HEK293 (cell line): ENCODE data around the gene MAN2B2.
A peak's percentile ranks its signal among the peaks of the same experiment; 100 is the strongest.

Source experiments
- CTCF ChIA-PET: fragments of 350-600 bp; formaldehyde crosslinking; extraction: SDS; loops from one replicate; lab custom pipeline; 2021; ENCODE audit warnings: antibody characterized with exemption; lab: Yijun Ruan, JAX
- POLR2A ChIA-PET: fragments of 300-600 bp; formaldehyde crosslinking; extraction: SDS; loops from one replicate; lab custom pipeline; 2020; ENCODE audit warnings: antibody characterized with exemption, inconsistent platforms; lab: Yijun Ruan, JAX
- H3K27ac ChIP-seq: fragments of 200-500 bp; sonication (Bioruptor generic); 2 replicates; pipeline ENCODE4 v1.5.1; 2014; ENCODE audit warnings: low read depth, low read length, control low read depth, inconsistent platforms; ENCODE audit errors: extremely low read depth
- H3K36me3 ChIP-seq, 2 experiments: fragments of 200-500 bp in 1 of 2; sonication (Bioruptor generic) in 1 of 2; 1 replicate in 1 of 2; 2 replicates in 1 of 2; pipeline ENCODE4 v1.5.1; 2014 to 2017; ENCODE audit warnings: inconsistent platforms in 2 of 2, low read length in 2 of 2; ENCODE audit not compliant: control insufficient read depth in 2 of 2, insufficient read depth in 1 of 2
- H3K4me1 ChIP-seq: fragments of 200-500 bp; sonication (Bioruptor generic); 2 replicates; pipeline ENCODE4 v1.5.1; 2014; ENCODE audit warnings: mild to moderate bottlenecking, low read length, inconsistent platforms; ENCODE audit not compliant: control insufficient read depth, insufficient read depth
- H3K4me3 ChIP-seq: 2 replicates; pipeline ENCODE4 v1.5.1; 2011; ENCODE audit warnings: low read depth, mild to moderate bottlenecking, control low read depth, low read length, moderate library complexity
- H3K9me3 ChIP-seq: fragments of 200-500 bp; sonication (Bioruptor generic); 2 replicates; pipeline ENCODE4 v1.5.1; 2014; ENCODE audit warnings: low read depth, low read length, inconsistent platforms; ENCODE audit not compliant: control insufficient read depth, insufficient read depth
- IKZF3 ChIP-seq: fragments of 450-650 bp; IDR thresholded peaks from 2 replicates; pipeline ENCODE4 v1.5.0; 2018; ENCODE audit warnings: missing biosample characterization, mild to moderate bottlenecking, missing genetic modification characterization, moderate library complexity
- ZBTB26 ChIP-seq: fragments of 450-650 bp; formaldehyde crosslinking; optimal IDR thresholded peaks from 2 replicates; pipeline ENCODE3; 2016; ENCODE audit warnings: missing biosample characterization, mild to moderate bottlenecking, missing genetic modification characterization
- ZFHX2 ChIP-seq: fragments of 450-650 bp; formaldehyde crosslinking; conservative IDR thresholded peaks from 2 replicates; pipeline ENCODE4 v1.5.1; 2016; ENCODE audit warnings: missing biosample characterization, missing genetic modification characterization
- ZIC2 ChIP-seq: fragments of 450-650 bp; formaldehyde crosslinking; IDR thresholded peaks from 2 replicates; pipeline ENCODE4 v1.5.1; 2016; ENCODE audit warnings: missing biosample characterization, missing genetic modification characterization
- ZNF114 ChIP-seq: fragments of 450-650 bp; formaldehyde crosslinking; IDR thresholded peaks from 2 replicates; pipeline ENCODE4 v1.5.0; 2017; ENCODE audit warnings: missing biosample characterization, missing genetic modification characterization
- ZNF148 ChIP-seq: fragments of 450-650 bp; formaldehyde crosslinking; IDR thresholded peaks from 2 replicates; pipeline ENCODE4 v1.5.0; 2017; ENCODE audit warnings: missing biosample characterization, missing genetic modification characterization, borderline replicate concordance
- ZNF157 ChIP-seq: fragments of 450-650 bp; formaldehyde crosslinking; IDR thresholded peaks from 2 replicates; pipeline ENCODE4 v1.5.1; 2016; ENCODE audit warnings: missing biosample characterization, missing genetic modification characterization
- ZNF18 ChIP-seq: fragments of 450-650 bp; formaldehyde crosslinking; IDR thresholded peaks from 2 replicates; pipeline ENCODE4 v1.5.1; 2016; ENCODE audit warnings: missing biosample characterization, missing genetic modification characterization
- ZNF350 ChIP-seq: fragments of 450-650 bp; formaldehyde crosslinking; IDR thresholded peaks from 2 replicates; pipeline ENCODE4 v1.5.0; 2017; ENCODE audit warnings: missing biosample characterization, mild to moderate bottlenecking, missing genetic modification characterization
- ZNF561 ChIP-seq: fragments of 450-650 bp; IDR thresholded peaks from 2 replicates; pipeline ENCODE4 v1.5.1; 2018; ENCODE audit warnings: missing biosample characterization, missing genetic modification characterization, borderline replicate concordance
- ZNF621 ChIP-seq: fragments of 450-650 bp; formaldehyde crosslinking; IDR thresholded peaks from 2 replicates; pipeline ENCODE4 v1.5.1; 2017; ENCODE audit warnings: missing biosample characterization, missing genetic modification characterization
- ZSCAN5A ChIP-seq: fragments of 450-650 bp; formaldehyde crosslinking; IDR thresholded peaks from 2 replicates; pipeline ENCODE4 v1.5.1; 2016; ENCODE audit warnings: missing biosample characterization, missing genetic modification characterization

The MAN2B2 gene

GRCh38 chr4:6573986-6574746 is 823 bp upstream of the MAN2B2 start (continued):
- TF ChIP-seq ZNF350 (tag by site-specific recombination) (no peak), ZNF148 (tag by site-specific recombination) (no peak)

GRCh38 chr4:6575503-6576240 is 683 bp downstream of the MAN2B2 start:
- Histone ChIP-seq H3K36me3 (peaks cover 6 to 34% of the 10 kb centered on the region in 2 experiments; a peak in 2 of 3 replicates), H3K4me1 (no peaks in the 10 kb centered on the region), H3K27ac (no peak overlapping the region), H3K9me3 (no peaks in the 10 kb centered on the region)
- ChIA-PET CTCF (interaction anchor here (0.6 kb wide), 1 partner anchor 27 kb away, joined by 3 read pairs; no protein-coding TSS in a partner anchor), POLR2A (interaction anchor here (0.6 to 1.4 kb wide), 5 partner anchors 15 to 98 kb away, joined by 3 to 6 read pairs (median 3); a partner anchor contains a TSS)
- TF ChIP-seq ZBTB26 (tag by site-specific recombination) = no peak
- TF ChIP-seq ZNF114 = no peak
- no peak for TF ChIP-seq ZIC2
- no peak for TF ChIP-seq ZSCAN5A (tag by site-specific recombination)
- TF ChIP-seq, all 188 proteins: peak for 0
- peak overlapping the region; percentile 75 for H3K4me3 ChIP-seq

GRCh38 chr4:6576512-6576911 is 1.5 kb downstream of the MAN2B2 start:
- H3K4me3 ChIP-seq = no peak overlapping the region
- no peak overlapping the region for H3K27ac ChIP-seq
- CTCF ChIA-PET = no interaction called here
- no peaks in the 10 kb centered on the region for H3K9me3 ChIP-seq
- POLR2A ChIA-PET = no interaction called here
- TF ChIP-seq IKZF3 (no peak), ZNF18 (tag by site-specific recombination) (no peak), ZNF621 (tag by site-specific recombination) (no peak), ZNF561 (tag by site-specific recombination) (no peak), ZNF157 (tag by site-specific recombination) (no peak), ZFHX2 (no peak)
- TF ChIP-seq, all 188 proteins: peak for 0
- Histone ChIP-seq H3K36me3 (peaks cover 6 to 37% of the 10 kb centered on the region in 2 experiments; a peak in 2 of 3 replicates), H3K4me1 (no peaks in the 10 kb centered on the region)
